Measurements from ENCODE around the gene CCDC12. TPM values are rescaled to one million over a fixed set of nuclear protein-coding genes. Genes with fewer than 3 reads are reported as not detected.
A peak's percentile ranks its signal among the peaks of the same experiment; 100 is the strongest.

Gene CCDC12
- total and polyA plus RNA-seq, 2 of the 13 experiments (the other 11 are each of a cell fraction or from before 2014, with no cell fraction given) = 30.1 to 49.5 TPM

DNA sequence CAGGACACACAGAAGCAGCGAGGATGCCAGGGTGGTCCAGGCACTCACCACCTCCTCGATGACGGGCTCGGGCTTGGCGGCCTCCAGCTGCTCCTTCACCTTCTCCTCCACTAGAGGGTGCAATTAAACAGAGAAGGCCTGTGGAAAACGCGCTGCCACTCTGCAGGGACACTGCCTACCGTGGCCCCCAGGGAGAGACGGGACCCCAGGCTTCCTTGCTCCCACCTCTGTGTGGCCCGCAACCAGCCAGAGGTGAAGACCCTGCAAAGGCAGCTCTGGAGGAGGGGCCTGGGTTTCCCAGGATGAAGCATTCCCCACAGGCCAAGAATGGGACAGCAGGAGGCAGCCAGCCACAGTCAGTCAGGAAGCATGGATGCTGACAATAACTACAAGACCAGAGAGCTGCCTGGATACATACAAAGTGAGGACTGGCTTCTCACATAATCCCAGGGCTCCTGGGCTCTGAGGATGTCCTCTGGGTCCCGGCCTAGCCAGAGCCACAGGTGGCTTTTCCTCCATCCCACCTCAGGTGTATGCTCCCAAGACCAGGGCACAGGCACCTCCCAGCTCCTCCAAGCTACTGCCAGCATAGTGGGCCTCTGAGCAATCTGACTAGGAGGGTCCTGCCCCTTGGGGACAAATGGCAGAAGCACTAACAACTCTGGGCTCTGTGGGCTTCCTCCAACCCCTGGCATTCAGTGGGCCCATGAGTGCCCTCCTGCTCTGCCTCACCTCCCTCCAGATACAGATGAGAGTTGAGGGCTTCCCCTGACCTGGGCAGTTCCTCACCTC, 52.8 kb downstream of the CCDC12 start (continued):
- TF ChIP-seq SMC3 (IDR thresholded peaks at IDR 0.05; ENCODE audit: low read length) = peak; percentile 38

GRCh38 chr3:46922871-46923558, 53.5 kb downstream of the CCDC12 start:
- Histone ChIP-seq H3K4me1 (ENCODE audit: insufficient read depth, low read length) (no peaks in the 10 kb centered on the region), H2AFZ (ENCODE audit: low read length) (no peak overlapping the region), H3K27ac (ENCODE audit: extremely low read length, insufficient read depth, low read length) (no peak overlapping the region), H4K20me1 (ENCODE audit: insufficient read depth, low read length) (peaks cover 10% of the 10 kb centered on the region; the same call in 1 of the 2 replicates), H3K9ac (ENCODE audit: insufficient read depth, low read depth, low read length) (no peak overlapping the region), H3K4me2 (ENCODE audit: low read depth, low read length) (no peak overlapping the region), H3K4me3 (replicated peaks in 1 of 3; ENCODE audit: insufficient read depth in 1 of 3, low read depth in 2 of 3, low read length in 3 of 3) (no peak overlapping the region), H3K36me3 (replicated peaks in 1 of 2; ENCODE audit: control insufficient read depth in 1 of 2, insufficient read depth in 2 of 2, low read length in 2 of 2) (peaks cover 51 to 94% of the 10 kb centered on the region in 2 experiments), H3K27me3 (ENCODE audit: control insufficient read depth in 1 of 2, insufficient read depth in 2 of 2, low read length in 2 of 2) (no peaks in the 10 kb centered on the region), H3K79me2 (ENCODE audit: insufficient read depth, low read length) (no peaks in the 10 kb centered on the region), H3K9me3 (ENCODE audit: low read length) (no peaks in the 10 kb centered on the region)
- ChIA-PET CTCF (ENCODE audit: low intra/inter-chr PET ratio, low total read pairs) (interaction anchor here (0.9 to 2.1 kb wide), 3 partner anchors 12 to 76 kb away, joined by 3 to 27 read pairs (median 3); no protein-coding TSS in a partner anchor), POLR2A (interaction anchor here (1.4 to 1.6 kb wide), 2 partner anchors 57 to 59 kb away, joined by 3 to 4 read pairs; partner anchors contain the start of gene NBEAL2)
- FAIRE-seq = no peak
- in situ Hi-C loops (cut with HindIII; ENCODE audit: extremely low pct_ligation_motif_present, low pct_unique_long_range_greater_than_20kb) (no loop called here), intact Hi-C loops (cut with micrococcal nuclease; ENCODE audit: unreplicated experiment) (loop anchor here (10.0 kb wide), 1 partner anchor 52 kb away; the partner anchor contains the start of genes CCDC12 and NBEAL2)
- no peak for ATAC-seq
- DNase-seq (ENCODE audit: low spot score) = no peak
- 98% methylated on average over 16 of the region's 16 CpGs for WGBS (ENCODE audit: low lambda C conversion rate)
- TF ChIP-seq TBX2 (CRISPR knock-in tag; IDR thresholded peaks at IDR 0.05; ENCODE audit: borderline replicate concordance) (0 out of 2 replicates have a peak, but pooled peaks have one; percentile 4), HOXA7 (CRISPR knock-in tag; IDR thresholded peaks at IDR 0.05) (no peak), ZFP37 (CRISPR knock-in tag; IDR thresholded peaks at IDR 0.05; ENCODE audit: borderline replicate concordance) (no peak), ETV5 (CRISPR knock-in tag; IDR thresholded peaks at IDR 0.05; ENCODE audit: borderline replicate concordance) (no peak), GZF1 (CRISPR knock-in tag; IDR thresholded peaks at IDR 0.05) (no peak), SALL2 (CRISPR knock-in tag; IDR thresholded peaks at IDR 0.05) (0 out of 2 replicates have a peak, but pooled peaks have one; percentile 25), ZSCAN29 (CRISPR knock-in tag; conservative IDR thresholded peaks at IDR 0.05) (no peak)
- TF ChIP-seq, protein P1, sequence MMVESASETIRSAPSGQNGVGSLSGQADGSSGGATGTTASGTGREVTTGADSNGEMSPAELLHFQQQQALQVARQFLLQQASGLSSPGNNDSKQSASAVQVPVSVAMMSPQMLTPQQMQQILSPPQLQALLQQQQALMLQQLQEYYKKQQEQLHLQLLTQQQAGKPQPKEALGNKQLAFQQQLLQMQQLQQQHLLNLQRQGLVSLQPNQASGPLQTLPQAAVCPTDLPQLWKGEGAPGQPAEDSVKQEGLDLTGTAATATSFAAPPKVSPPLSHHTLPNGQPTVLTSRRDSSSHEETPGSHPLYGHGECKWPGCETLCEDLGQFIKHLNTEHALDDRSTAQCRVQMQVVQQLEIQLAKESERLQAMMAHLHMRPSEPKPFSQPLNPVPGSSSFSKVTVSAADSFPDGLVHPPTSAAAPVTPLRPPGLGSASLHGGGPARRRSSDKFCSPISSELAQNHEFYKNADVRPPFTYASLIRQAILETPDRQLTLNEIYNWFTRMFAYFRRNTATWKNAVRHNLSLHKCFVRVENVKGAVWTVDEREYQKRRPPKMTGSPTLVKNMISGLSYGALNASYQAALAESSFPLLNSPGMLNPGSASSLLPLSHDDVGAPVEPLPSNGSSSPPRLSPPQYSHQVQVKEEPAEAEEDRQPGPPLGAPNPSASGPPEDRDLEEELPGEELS (CRISPR knock-in tag; IDR thresholded peaks at IDR 0.05) = no peak
- no TSS peak for BruUV-seq (replicated peaks)
